Kidney (tissue), 14 donors: ENCODE measurements around the gene SYNC. TPM values are rescaled to one million over a fixed set of nuclear protein-coding genes. Genes with fewer than 3 reads are reported as not detected.

ENCODE experiments used
- DNase-seq, 5 donors: peaks; one replicate each; pipeline ENCODE4 v3.0.0-alpha.2; 2013 to 2020
- FAIRE-seq: peaks from 2 replicates; lab custom pipeline; 2012; peaks lifted over from hg19 to GRCh38; lab: Jason Lieb, UNC
- H3K27ac ChIP-seq, 2 donors: one replicate each; pipeline ENCODE4 v1.7.0; 2013; ENCODE audit warnings: low read depth in 2 of 2, low read length in 2 of 2, inconsistent platforms in 1 of 2
- H3K27me3 ChIP-seq: one replicate; pipeline ENCODE4 v1.7.1; 2013; ENCODE audit warnings: low read length, inconsistent platforms; ENCODE audit not compliant: control insufficient read depth, insufficient read depth
- H3K36me3 ChIP-seq, 3 donors: one replicate each; pipeline versions ENCODE4 v1.7.0 to v1.7.1; 2013; ENCODE audit warnings: low read length in 3 of 3, control low read depth in 1 of 3, inconsistent platforms in 1 of 3; ENCODE audit not compliant: insufficient read depth in 3 of 3, control insufficient read depth in 2 of 3
- H3K4me1 ChIP-seq, 3 donors: one replicate each; pipeline versions ENCODE4 v1.7.0 to v1.7.1; 2013; ENCODE audit warnings: low read length in 3 of 3, inconsistent platforms in 1 of 3, low read depth in 1 of 3; ENCODE audit not compliant: control insufficient read depth in 2 of 3, insufficient read depth in 2 of 3
- H3K4me3 ChIP-seq, 3 donors: one replicate each; pipeline versions ENCODE4 v1.7.0 to v1.8.1; 2013; ENCODE audit warnings: low read length in 3 of 3, control low read depth in 1 of 3, inconsistent platforms in 1 of 3
- H3K9ac ChIP-seq, 3 donors: one replicate each; pipeline versions ENCODE4 v1.7.0 to v1.7.1; 2013; ENCODE audit warnings: low read length in 3 of 3, control low read depth in 1 of 3, inconsistent platforms in 1 of 3
- H3K9me3 ChIP-seq, 3 donors: one replicate each; pipeline versions ENCODE4 v1.7.0 to v1.7.1; 2013; ENCODE audit warnings: low read length in 3 of 3, control low read depth in 1 of 3, inconsistent platforms in 1 of 3; ENCODE audit not compliant: control insufficient read depth in 2 of 3, insufficient read depth in 1 of 3
- intact Hi-C: fragments of 100-400 bp; cut with DNase I; formaldehyde crosslinking; loops from one replicate; pipeline ENCODE4 v1.11.1; 2022
- polyA plus RNA-seq: library from polyadenylated mRNA; stranded (reverse); fragments of 350-450 nt; fragmentation: Illumina TruSeq; extraction: RNeasy Lipid Tissue Mini Kit (QIAGEN cat#74804); gene quantifications from one replicate; pipeline ENCODE4 v1.2.3, GENCODE V29; 2014; ENCODE audit warnings: low read depth, low replicate concordance; ENCODE audit not compliant: insufficient read depth
- total RNA-seq: library from RNA; stranded (reverse); fragmentation: NEBNext Ultra II Directional; extraction: Animal tissue kit (Norgen Biotek cat#: 25700); gene quantifications from one replicate; pipeline ENCODE4 v1.2.1, GENCODE V29; 2021
- TF ChIP-seq, protein P1 (sequence below): IDR thresholded peaks from 3 replicates; pipeline ENCODE4 v1.5.1; 2012; ENCODE audit warnings: mild to moderate bottlenecking, moderate library complexity, borderline replicate concordance; ENCODE audit not compliant: insufficient read depth; ENCODE audit errors: extremely low read depth
- donor health status: control.
- donor health status: control.
- donor health status: control.
- donor health status: control.
- donor health status: control.
- donor health status: DM: yes; HTN: yes; CAD: no.
- donor health status: Normal renal cell carcinoma (clear cell type).

SYNC gene
- total and polyA plus RNA-seq, 2 donors from 2014 or later: 1.4 to 5.5 TPM

DNA sequence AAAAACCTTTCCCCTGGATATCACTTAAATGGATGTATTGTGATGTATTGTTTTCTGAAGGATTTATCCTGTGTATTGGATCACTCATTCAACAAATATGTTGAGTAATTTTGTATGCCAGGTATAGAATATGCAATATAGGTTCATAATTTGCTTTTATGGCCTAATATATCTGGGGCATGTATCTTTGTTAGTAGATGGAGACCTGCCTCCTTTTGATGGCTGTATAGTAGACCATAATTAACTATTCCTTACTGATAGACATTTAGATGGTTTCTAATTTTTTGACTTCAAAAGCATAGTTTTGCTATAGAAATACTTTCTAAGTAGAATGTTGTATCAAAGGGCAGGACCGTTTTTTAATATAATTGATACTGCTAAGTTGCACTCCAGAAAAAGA, 43.0 kb downstream of the SYNC start:
- Histone ChIP-seq H3K36me3 (peaks cover 5 to 15% (median 8%) of the 10 kb centered on the region in 3 donors), H3K4me3 (no peak overlapping the region), H3K9me3 (no peaks in the 10 kb centered on the region), H3K4me1 (no peaks in the 10 kb centered on the region), H3K27me3 (no peaks in the 10 kb centered on the region), H3K9ac (no peak overlapping the region), H3K27ac (no peak overlapping the region)
- intact Hi-C loops: no loop called here
- DNase-seq (no peak), FAIRE-seq (no peak)
- TF ChIP-seq, protein P1, sequence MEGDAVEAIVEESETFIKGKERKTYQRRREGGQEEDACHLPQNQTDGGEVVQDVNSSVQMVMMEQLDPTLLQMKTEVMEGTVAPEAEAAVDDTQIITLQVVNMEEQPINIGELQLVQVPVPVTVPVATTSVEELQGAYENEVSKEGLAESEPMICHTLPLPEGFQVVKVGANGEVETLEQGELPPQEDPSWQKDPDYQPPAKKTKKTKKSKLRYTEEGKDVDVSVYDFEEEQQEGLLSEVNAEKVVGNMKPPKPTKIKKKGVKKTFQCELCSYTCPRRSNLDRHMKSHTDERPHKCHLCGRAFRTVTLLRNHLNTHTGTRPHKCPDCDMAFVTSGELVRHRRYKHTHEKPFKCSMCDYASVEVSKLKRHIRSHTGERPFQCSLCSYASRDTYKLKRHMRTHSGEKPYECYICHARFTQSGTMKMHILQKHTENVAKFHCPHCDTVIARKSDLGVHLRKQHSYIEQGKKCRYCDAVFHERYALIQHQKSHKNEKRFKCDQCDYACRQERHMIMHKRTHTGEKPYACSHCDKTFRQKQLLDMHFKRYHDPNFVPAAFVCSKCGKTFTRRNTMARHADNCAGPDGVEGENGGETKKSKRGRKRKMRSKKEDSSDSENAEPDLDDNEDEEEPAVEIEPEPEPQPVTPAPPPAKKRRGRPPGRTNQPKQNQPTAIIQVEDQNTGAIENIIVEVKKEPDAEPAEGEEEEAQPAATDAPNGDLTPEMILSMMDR: no peak

DNA sequence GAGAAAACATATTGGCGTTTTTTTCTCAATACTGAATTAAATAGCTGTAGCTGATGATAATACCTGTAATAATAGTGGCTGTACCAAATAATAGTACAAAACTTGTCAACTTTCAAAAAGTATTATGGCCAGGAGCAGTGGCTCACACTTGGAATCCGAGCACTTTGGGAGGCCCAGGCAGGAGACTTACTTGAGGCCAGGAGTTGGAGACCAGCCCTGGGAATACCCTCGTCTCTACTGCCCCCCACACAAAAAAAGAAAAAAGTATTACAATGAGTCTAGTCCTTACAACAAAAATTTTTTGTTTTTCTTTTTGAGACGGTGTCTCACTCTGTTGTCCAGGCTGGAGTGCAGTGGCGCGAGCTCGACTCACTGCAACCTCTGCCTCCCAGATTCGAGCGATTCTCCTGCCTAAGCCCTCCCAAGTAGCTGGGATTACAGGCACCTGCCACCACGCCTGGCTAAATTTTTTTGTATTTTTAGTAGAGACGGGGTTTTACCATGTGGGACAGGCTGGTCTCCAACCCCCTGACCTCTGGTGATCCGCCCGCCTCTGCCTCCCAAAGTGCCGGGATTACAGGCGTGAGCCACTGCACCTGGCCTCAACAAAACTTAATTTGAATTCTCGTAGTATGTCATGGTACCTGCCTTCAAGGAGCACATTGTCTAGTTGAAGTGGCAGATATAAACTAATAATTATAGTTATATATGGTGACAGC, 50.2 kb downstream of the SYNC start:
- Histone ChIP-seq H3K27me3 (no peaks in the 10 kb centered on the region), H3K4me1 (peaks cover 0 to 6% (median 2%) of the 10 kb centered on the region in 3 donors), H3K9me3 (no peaks in the 10 kb centered on the region), H3K4me3 (peak overlapping the region; percentile 1 to 99 (median 40)), H3K36me3 (peaks cover 0 to 19% (median 7%) of the 10 kb centered on the region in 3 donors), H3K9ac (peak overlapping the region in 2 of 3 donors; percentile 41 to 89), H3K27ac (no peak overlapping the region)
- FAIRE-seq (no peak), DNase-seq (no peak)
- intact Hi-C loops: no loop called here
- TF ChIP-seq, protein P1: no peak

DNA sequence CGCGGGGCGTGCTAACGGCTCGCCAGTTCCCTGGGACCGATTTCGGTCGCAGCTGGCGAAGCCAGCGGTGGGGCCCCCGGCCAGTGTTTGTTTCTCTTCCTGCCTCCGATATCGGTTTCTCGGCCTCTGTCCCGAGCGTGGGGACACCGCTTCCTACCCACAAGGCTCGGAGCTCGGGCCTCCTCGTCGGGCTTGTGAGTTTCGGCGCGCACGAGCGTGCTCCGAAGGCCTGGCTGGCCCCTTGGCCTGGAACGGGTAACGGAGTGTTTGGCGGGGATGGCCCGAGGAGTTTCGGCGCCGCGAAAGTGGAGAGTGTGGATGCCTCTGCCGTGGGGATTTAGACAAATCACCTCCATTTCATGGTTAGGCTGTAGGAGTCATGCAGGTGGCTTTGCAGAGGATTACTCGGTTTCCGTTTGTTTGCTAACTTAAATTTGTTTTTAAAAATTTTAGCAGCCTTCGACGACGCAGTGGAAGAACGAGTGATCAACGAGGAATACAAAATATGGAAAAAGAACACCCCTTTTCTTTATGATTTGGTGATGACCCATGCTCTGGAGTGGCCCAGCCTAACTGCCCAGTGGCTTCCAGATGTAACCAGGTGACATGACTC, 51.0 kb downstream of the SYNC start:
- H3K4me3 ChIP-seq: peak overlapping the region; percentile 40 to 99 (median 84)
- intact Hi-C loops: no loop called here
- peak overlapping the region; percentile 95 to 99 for H3K27ac ChIP-seq
- peaks cover 0 to 6% (median 2%) of the 10 kb centered on the region in 3 donors for H3K4me1 ChIP-seq
- no peaks in the 10 kb centered on the region for H3K27me3 ChIP-seq
- DNase-seq: peak in 1 of 5 donors; percentile 75
- H3K9me3 ChIP-seq: no peaks in the 10 kb centered on the region
- TF ChIP-seq, protein P1: no peak
- no peak for FAIRE-seq
- peaks cover 0 to 16% (median 4%) of the 10 kb centered on the region in 3 donors for H3K36me3 ChIP-seq
- peak overlapping the region; percentile 69 to 89 (median 87) for H3K9ac ChIP-seq
